GM19351 (cell line): ENCODE results near the gene CDKN3.
"Not testable (repeated sequence)": the region's sequence is repeated elsewhere in the genome, so short reads cannot be mapped to it uniquely, and the experiment has no call there.

Experiments used
- ATAC-seq: cut with Tn5 transposase; IDR thresholded peaks from one replicate; pipeline ENCODE4 v1.9.1; 2021; ENCODE audit warnings: mild to moderate bottlenecking, moderate library complexity; ENCODE audit not compliant: unreplicated experiment

Gene CDKN3

DNA sequence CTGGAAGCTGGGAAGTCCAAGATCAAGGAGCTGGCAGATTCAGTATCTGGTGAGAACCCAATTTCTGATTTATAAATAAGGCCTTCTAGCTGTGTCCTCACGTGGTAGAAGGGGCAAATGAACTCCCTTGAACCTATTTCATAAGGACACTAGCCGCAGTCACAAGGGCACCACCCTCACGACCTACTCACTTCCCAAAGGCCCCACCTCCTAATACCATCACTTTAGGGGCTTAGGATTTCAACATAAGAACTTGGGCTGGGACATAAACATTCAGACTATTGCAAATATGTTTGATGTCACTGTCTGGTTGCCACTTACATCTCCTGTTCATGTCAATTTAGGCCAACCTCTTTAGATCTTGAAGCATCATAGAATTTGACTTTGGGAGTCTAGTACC lies 55.2 kb downstream of the CDKN3 start:
- no peak for ATAC-seq

GRCh38 chr14:54453252-54453651 lies 56.4 kb downstream of the CDKN3 start:
- no peak for ATAC-seq

- not testable (repeated sequence) for ATAC-seq
Measured at GRCh38 chr14:54453990-54454389, 57.2 kb downstream of the CDKN3 start.

GRCh38 chr14:54455363-54455762 lies 58.6 kb downstream of the CDKN3 start:
- no peak for ATAC-seq

DNA sequence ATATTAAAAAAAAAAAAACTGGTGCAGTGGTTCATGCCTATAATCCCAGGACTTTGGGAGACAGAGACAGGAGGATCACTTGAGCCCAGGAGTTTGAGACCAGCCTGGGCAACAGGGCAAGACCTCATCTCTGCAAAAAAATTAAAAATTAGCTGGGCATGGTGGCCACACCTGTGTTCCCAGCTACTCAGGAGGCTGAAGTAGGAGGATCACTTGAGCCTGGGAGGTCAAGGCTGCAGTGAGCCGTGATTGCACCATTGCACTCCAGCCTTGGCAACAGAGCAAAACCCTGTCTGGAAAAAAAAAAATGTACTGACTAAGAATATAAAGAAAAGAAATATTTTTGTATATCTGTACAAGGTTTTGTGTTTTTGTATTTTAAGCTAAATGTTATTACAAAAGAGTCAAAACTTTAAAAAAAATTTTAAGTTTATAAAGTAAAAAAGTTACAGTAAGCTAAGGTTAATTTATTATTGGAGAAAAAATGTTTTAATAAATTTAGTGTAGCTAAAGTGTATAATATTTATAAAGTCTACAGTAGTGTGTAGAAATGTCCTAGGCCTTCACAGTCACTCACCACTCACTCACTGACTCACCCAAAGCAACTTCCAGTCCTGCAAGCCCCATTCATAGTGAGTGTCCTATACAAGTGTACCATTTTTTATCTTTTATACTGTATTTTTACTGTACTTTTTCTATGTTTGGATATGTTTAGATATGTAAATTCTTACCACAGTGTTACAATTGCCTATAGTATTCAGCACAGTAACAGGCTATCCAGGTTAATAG lies 60.2 kb downstream of the CDKN3 start:
- not testable (repeated sequence) for ATAC-seq

- ATAC-seq: no peak
Measured at GRCh38 chr14:54457609-54457996, 60.8 kb downstream of the CDKN3 start.

DNA sequence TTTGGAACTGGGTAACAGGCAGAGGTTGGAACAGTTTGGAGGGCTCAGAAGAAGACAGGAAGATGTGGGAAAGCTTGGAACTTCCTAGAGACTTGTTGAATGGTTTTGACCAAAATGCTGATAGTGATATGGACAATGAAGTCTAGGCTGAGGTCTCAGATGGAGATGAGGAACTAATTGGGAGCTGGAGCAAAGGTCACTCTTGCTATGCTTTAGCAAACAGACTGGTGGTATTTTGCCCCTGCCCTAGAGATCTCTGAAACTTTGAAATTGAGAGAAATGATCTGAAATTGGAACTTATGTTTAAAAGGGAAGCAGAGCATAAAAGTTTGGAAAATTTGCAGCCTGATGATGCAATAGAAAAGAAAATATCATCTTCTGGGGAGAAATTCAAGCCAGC lies 61.7 kb downstream of the CDKN3 start:
- ATAC-seq: not testable (repeated sequence)

DNA sequence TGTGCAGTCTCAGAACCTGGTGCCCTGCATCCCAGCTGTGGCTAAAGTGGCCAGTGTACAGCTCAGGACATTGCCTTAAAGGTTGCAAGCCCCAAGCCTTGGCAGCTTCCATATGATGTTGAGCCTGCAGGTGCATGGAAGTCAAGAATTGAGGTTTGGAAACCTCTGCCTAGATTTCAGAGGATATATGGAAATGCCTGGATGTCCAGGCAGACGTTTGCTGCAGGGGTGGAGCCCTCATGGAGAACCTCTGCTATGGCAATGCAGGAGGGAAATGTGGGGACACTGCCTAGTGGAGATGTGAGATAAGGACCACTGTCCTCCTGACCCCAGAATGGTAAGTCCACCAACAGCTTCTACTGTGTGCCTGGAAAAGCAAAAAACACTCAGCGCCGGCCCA lies 62.3 kb downstream of the CDKN3 start:
- no peak for ATAC-seq

DNA sequence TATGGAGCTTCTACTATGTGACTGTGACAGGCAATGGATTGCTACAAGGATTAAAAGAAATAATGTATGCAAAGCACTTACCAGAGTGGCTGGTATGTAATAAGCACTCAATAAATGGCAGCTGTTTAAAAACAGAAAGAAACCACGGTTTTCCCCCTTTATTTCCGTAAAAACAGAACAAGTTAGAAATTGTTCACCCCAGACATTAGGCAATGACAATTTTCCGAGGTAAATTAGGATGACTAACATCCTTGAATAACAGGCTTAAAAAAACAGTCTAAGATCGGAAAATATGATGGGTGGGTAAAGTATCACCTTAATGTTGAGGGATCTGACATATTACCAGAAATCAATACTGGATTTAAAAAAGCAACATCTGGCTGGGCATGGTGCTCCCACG lies 65.2 kb downstream of the CDKN3 start:
- no peak for ATAC-seq

DNA sequence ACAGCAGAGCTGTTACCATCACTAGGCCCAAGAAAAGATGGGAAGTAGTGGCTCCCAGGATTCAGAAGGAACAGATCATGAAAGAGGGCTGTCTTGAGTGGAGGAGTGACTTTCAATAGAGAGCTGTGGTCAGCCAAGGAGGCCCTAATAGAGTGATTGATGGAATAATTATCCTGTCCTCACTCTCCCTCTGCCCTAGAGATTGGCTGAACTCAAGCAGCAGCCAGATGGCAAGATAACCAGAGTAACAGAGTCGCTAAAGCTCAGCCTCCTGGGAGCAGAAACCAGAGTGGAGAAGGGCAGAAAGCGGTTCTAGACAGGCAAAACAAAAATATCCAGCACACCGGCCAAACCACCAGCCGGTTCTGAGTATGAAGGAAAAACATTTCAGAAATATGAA lies 68.8 kb downstream of the CDKN3 start:
- ATAC-seq: no peak

- ATAC-seq: no peak
Measured at GRCh38 chr14:54467280-54467679, 70.5 kb downstream of the CDKN3 start.
